Sigmoid colon (tissue), 4 donors: ENCODE data around the gene NDFIP1.

ENCODE experiments used
- CTCF ChIP-seq, 4 experiments: fragments of 450-650 bp in 3 of 4; fragments of 200-600 bp in 1 of 4; IDR thresholded peaks; one replicate each; pipeline ENCODE4 v1.5.1; 2016 to 2019; ENCODE audit warnings: antibody characterized with exemption in 4 of 4, mild to moderate bottlenecking in 3 of 4, moderate library complexity in 2 of 4
- EP300 ChIP-seq, 4 donors: sonication (generic); formaldehyde crosslinking; IDR thresholded peaks; one replicate each; pipeline ENCODE4 v1.6.1; 2017; ENCODE audit warnings: antibody characterized with exemption in 4 of 4
- POLR2A ChIP-seq, 2 donors: fragments of 450-650 bp; IDR thresholded peaks; one replicate each; pipeline ENCODE4 v1.6.1; 2016; ENCODE audit warnings: antibody characterized with exemption in 2 of 2, mild to moderate bottlenecking in 2 of 2, moderate library complexity in 2 of 2
- POLR2AphosphoS5 ChIP-seq, 4 donors: sonication (generic); formaldehyde crosslinking; IDR thresholded peaks; one replicate each; pipeline ENCODE4 v1.6.1; 2017; ENCODE audit warnings: antibody characterized with exemption in 4 of 4

- TF ChIP-seq POLR2AphosphoS5 (IDR thresholded peaks at IDR 0.05) (no peak), CTCF (IDR thresholded peaks at IDR 0.05) (no peak), POLR2A (IDR thresholded peaks at IDR 0.05) (no peak), EP300 (IDR thresholded peaks at IDR 0.05) (no peak)
Measured at GRCh38 chr5:142104491-142104890, 4.1 kb upstream of the NDFIP1 start.
